GM23338 (cell line): ENCODE measurements around the gene TUBA3E.
"Not testable (repeated sequence)": the region's sequence is repeated elsewhere in the genome, so short reads cannot be mapped to it uniquely, and the experiment has no call there.

ENCODE experiments used
- CREB1 ChIP-seq: fragments of 250-450 bp; sonication (Bioruptor Pico); IDR thresholded peaks from 2 replicates; pipeline ENCODE4 v1.5.0; 2020; ENCODE audit warnings: low read depth, mild to moderate bottlenecking, moderate library complexity
- CTCF ChIP-seq, 2 experiments: fragments of 200-600 bp in 1 of 2; sonication (generic) in 1 of 2; conservative IDR thresholded peaks; 2 replicates each; pipeline versions ENCODE4 v1.5.1 to v1.6.1; 2016 to 2017; ENCODE audit warnings: antibody characterized with exemption in 2 of 2, low read depth in 2 of 2, mild to moderate bottlenecking in 2 of 2, moderate library complexity in 1 of 2
- EZH2 ChIP-seq: fragments of 200-600 bp; sonication (generic); IDR thresholded peaks from one replicate; pipeline ENCODE4 v1.8.0; 2017; ENCODE audit warnings: antibody characterized with exemption, mild to moderate bottlenecking, low read depth; ENCODE audit not compliant: unreplicated experiment
- NANOG ChIP-seq: IDR thresholded peaks from 2 replicates; pipeline ENCODE4 v1.6.1; 2016; ENCODE audit warnings: antibody characterized with exemption, borderline replicate concordance
- POLR2AphosphoS5 ChIP-seq: IDR thresholded peaks from 2 replicates; pipeline ENCODE4 v1.6.1; 2016; ENCODE audit warnings: antibody characterized with exemption, low read depth
- STAT1 ChIP-seq: IDR thresholded peaks from one replicate; pipeline ENCODE4 v1.6.1; 2016; ENCODE audit warnings: antibody characterized with exemption; ENCODE audit not compliant: unreplicated experiment
- TF ChIP-seq, protein P1 (sequence below): IDR thresholded peaks from one replicate; pipeline ENCODE4 v1.6.1; 2018; ENCODE audit warnings: antibody characterized with exemption; ENCODE audit not compliant: unreplicated experiment

GRCh38 chr2:130148515-130148914 lies 49.7 kb downstream of the TUBA3E start:
- not testable (repeated sequence) for TF ChIP-seq POLR2AphosphoS5; CTCF (conservative IDR thresholded peaks at IDR 0.05; ENCODE audit: low read depth in 2 of 2); EZH2; STAT1; CREB1 (CRISPR knock-in tag); NANOG
- TF ChIP-seq, protein P1, sequence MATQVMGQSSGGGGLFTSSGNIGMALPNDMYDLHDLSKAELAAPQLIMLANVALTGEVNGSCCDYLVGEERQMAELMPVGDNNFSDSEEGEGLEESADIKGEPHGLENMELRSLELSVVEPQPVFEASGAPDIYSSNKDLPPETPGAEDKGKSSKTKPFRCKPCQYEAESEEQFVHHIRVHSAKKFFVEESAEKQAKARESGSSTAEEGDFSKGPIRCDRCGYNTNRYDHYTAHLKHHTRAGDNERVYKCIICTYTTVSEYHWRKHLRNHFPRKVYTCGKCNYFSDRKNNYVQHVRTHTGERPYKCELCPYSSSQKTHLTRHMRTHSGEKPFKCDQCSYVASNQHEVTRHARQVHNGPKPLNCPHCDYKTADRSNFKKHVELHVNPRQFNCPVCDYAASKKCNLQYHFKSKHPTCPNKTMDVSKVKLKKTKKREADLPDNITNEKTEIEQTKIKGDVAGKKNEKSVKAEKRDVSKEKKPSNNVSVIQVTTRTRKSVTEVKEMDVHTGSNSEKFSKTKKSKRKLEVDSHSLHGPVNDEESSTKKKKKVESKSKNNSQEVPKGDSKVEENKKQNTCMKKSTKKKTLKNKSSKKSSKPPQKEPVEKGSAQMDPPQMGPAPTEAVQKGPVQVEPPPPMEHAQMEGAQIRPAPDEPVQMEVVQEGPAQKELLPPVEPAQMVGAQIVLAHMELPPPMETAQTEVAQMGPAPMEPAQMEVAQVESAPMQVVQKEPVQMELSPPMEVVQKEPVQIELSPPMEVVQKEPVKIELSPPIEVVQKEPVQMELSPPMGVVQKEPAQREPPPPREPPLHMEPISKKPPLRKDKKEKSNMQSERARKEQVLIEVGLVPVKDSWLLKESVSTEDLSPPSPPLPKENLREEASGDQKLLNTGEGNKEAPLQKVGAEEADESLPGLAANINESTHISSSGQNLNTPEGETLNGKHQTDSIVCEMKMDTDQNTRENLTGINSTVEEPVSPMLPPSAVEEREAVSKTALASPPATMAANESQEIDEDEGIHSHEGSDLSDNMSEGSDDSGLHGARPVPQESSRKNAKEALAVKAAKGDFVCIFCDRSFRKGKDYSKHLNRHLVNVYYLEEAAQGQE = not testable (repeated sequence)
